HG03469 (cell line): ENCODE results near the gene H6PD.

Source experiments
- ATAC-seq: cut with Tn5 transposase; IDR thresholded peaks from one replicate; pipeline ENCODE4 v1.9.1; 2021; ENCODE audit warnings: mild to moderate bottlenecking, moderate library complexity, moderate number of reproducible peaks; ENCODE audit not compliant: unreplicated experiment

Gene H6PD

DNA sequence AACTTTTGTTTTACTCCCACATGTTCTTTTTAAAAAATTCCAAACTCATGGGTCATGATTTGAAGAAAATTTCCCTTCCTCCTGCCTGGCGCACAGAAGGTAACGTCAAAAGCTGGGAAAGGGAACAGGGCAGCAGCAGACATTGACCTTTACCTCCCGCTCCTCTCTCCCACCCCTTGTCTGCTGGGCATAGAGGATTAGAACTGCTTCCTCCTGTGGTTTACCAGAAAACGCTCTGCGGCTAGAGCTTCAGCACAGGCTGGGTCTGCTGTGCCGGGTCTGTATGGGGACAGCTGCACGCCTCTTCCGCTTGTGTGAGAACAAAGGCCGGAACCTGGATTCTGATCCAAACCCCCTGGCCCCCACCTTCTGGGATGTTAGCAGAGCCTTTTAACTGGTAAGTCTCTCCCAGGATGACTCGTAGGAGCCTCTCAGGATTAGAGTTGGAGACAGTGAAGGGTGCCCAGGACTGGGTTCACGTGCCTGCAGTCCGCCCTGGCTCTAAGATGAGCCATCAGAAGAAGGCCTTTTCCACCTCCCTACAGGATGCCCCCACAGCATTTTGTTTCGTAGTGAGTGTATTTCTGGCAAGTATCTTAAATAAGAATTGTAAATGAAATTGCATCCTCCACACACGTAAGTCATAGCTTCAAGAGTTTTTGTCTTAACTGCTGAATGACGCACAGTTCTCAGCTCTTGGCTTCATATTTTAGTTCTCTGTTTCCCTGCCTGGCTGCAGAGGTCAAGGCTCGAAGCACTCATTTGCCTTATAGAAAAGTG is 5.2 kb downstream of the H6PD start:
- no peak for ATAC-seq

DNA sequence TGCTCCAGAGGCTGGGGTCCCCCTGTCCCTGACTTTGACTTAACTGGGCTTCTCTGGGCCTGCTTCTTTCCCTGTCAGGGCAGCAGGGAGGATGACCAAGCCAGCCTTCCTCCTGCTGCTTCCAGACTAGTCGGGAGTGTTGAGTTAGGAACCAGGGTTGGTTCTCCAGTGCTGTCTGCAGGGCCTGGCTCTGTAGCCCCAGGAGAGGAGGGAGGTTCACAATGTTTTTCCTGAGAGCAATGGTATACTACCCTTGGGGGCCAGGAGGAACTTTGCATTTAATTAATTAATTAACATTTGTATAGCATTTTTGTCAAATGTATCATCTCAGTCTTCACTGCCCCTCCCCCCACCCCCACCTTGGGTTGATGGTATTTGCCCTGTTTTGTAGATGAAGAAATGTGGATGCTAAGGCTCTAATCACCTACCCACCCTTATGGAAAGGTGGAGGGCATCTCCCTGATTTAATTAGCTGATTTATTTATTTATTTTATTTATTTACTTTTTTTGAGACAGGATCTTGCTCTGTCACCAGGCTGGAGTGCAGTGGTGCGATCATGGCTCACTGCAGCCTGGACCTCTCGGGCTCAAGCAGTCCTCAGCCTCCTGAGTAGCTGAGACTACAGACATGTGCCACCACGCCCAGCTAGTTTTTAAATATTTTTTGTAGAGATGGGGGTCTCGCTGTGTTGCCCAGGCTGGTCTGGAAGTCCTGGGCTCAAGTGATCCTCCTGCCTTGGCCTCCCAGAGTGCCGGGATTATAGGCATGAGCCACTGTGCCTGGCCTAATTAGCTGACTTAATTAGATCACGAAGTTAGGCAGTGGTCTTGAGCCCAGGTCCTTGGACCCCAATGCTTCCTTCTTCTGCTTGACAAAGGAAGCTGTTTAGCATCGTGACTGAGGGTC is 6.6 kb downstream of the H6PD start:
- no peak for ATAC-seq

DNA sequence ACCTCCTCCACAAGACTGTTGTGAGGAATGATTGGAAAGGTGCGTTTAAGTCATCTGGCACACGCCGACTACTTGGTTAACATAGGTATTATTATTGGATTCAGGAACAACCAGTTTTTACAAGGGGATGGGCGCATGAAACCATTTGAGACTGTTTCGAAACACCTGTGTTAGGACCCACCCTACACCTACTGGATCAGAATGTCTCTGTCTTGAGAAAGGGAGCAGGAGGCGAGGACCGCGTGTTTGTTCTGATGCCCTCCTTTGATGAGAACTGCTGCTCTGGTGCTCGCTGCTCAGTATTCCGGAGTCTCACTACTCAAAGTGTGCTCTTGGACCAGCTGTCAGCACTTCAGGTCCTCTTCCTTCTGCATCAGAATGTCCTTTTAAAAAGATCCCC is 7.3 kb downstream of the H6PD start:
- ATAC-seq, result no peak

DNA sequence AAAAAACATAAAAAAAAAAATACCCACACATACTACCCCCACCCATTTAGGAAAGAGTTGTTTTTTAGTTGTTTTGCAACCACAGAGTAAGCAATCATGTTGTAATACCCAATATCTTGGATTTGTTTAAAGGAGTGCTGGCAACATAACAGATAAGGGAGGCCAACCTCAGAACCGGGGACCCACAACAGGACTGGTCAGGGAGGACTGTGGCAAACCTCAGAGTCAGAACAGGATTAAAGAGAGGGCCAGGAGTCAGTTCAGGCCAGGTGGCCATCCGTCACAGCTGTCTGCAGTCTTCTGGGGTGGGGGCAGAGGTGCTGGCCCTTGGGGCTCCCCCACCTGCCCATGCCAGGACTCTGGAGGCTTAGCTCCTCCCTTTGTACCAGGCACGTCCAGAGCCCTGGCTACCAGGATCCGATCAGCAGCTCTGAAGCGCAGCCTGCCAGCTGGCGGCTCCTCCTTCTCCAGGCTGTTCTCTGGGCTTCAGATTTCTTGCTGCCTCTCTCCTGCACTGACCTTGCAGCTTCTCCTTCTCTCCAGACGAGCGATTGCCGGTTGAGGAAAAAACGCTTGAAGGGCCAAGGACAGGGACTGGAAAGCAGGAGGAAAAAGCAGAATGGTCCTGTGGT is 7.9 kb downstream of the H6PD start:
- ATAC-seq, result no peak

DNA sequence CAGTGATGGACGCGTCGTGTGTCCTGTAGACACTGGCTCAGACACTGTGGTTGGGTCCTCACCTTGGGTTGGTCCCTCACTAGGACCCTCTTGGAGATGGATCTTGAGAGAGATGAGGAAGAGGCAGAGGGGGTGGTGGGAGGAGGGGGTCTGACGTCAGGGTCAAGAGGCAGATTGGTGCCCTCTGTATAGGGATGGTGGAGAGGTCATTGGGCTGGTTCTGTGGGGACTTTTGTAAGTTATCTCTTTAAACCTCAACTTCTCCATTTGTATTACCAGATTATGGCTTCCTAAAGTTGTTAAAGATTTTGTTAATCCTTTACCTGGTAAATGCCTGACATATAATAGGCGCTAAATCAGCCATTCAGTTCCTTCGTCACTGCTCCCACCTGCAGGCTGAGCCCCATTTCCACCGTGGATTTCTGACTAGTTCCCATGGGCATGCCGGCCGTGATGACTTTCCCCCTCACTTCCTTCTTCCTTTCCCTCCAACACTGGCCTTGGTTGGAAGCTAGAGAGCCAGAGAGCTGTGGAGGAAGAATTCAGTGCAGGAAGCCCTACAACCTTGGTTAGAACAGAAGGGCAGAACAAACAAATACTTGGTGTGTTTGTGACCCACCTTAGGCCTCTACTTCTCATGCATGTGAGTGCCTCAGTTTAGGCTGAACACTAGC is 8.6 kb downstream of the H6PD start:
- ATAC-seq, result no peak

DNA sequence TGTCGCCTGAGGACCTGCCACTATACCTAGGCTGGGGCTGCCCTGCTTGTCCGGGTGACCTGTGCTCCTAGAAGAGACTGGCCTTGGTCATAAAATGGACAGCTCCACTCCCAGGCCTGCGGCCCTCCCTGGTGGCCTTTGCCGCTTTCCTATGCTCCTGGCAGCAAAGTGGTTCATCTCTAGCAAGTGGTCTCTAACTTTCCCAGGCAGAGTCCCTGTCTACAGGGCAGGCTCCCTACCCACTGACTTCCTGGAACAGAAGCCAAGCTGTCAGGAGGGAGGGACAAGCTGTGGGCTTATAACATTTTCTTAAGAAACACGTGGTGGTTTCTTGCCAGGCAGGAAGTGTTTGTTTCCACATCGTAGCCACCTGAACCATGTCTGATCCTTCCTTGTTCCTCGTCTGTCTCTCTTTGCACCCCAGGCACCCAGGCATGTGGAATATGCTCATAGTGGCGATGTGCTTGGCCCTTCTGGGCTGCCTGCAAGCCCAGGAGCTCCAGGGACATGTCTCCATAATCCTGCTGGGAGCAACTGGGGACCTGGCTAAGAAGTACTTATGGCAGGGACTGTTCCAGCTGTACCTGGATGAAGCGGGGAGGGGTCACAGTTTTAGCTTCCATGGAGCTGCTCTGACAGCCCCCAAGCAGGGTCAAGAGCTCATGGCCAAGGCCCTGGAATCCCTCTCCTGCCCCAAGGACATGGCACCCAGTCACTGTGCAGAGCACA is 10.1 kb downstream of the H6PD start:
- ATAC-seq, result no peak

DNA sequence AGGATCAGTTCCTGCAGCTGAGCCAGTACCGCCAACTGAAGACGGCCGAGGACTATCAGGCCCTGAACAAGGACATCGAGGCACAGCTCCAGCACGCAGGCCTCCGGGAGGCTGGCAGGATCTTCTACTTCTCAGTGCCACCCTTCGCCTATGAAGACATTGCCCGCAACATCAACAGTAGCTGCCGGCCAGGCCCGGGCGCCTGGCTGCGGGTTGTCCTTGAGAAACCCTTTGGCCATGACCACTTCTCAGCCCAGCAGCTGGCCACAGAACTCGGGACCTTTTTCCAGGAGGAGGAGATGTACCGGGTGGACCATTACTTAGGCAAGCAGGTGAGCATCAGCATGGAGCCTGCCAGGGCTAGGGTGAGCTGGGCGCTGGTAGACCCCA is 10.7 kb downstream of the H6PD start:
- ATAC-seq, result no peak

DNA sequence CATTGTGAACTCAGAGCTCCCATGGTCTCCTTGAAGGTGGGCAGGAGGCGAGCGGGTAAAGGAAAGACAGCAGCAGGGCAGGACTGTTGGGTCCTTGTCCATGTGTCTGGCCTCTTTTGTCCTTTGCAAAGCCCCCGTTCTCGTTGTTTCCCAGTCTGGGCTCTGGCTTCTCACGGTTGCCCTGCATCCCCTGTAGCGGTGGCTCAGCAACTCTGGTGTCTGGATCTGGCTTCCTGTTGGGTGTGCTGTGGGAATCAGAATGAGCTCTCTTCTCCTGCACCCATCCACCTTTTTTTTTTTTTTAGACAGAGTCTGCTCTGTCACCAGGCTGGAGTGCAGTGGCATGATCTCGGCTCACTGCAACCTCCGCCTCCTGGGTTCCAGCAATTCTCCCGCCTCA is 11.1 kb downstream of the H6PD start:
- no peak for ATAC-seq

DNA sequence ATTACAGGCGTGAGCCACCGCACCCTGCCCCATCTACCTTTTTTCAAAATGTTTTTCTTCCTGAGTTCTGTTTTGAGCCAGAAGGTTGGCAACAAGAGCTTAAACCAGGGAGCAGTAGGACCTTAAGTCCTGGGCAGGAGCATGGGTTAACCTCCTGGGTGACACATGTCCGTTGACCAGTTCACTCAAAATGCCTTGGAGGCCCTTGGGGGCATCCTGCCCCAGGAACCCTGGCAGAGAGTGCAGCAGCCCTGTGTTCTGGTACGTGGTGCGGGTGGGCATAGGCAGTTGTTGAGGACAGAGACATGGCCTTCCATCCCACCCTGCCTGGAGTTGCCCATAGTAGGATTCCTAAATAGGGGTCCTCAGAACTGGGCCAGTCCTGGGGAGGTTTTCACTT is 11.6 kb downstream of the H6PD start:
- ATAC-seq, result no peak

DNA sequence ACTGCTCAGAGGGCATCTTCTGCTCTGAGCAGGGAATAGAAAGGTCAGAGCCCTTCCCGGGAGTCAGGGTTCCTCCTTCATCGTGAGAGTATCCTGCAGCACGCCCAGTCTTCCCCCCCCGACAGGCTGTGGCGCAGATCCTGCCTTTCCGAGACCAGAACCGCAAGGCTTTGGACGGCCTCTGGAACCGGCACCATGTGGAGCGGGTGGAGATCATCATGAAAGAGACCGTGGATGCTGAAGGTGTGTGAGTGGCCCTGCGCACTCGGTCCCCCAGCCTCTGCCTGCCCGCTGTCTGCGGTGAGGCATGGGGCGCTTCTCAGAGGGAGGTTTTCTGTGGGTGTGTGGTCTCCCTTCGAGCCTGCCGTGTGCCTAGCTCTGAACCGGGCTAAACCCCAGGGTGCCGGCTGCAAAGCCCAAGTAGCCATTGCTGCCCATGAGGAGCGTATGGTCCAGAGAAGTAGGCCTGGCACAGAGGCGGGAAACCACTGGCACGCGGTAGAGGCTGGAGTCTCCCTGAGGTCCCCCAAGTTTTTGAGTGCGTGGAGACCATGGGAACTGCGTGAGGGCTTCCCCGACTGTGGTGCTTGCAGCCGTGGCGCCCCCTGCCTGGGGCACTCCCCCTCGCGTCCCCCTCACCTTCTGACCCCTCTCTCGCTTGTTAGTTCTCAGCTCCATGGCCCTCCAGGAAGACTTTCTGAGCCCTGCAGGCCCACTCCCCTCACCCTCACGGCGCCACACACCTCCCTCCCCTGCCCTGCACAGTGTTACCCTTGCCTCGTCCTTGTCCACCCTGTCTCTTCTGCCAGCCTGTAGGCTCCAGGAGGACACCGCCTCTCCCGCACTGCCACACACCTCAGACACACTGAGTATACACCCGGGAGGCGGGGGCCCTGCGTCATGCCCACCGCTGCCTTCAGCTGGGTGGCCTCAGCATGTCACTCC is 12.5 kb downstream of the H6PD start:
- ATAC-seq, result no peak

DNA sequence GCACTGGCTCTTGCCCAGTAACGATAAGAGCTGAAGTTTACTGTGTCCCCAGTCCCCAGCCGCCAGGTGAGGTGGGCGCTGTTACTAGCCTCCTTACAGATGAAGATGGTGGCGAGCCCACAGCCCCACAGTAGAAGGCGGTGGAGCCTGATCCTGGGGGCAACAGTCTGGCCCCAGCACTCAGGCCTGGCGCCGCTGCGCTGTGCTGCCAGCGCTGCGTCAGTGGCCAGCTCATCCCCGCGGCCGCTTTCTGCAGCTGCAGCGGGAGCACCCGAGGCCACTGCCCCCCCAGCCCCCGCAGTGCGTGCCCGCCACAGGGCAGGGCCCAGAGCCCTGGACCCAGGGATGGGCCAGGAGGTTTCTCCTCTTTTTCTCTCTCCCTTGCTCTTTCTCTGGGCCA is 13.3 kb downstream of the H6PD start:
- ATAC-seq, result no peak

DNA sequence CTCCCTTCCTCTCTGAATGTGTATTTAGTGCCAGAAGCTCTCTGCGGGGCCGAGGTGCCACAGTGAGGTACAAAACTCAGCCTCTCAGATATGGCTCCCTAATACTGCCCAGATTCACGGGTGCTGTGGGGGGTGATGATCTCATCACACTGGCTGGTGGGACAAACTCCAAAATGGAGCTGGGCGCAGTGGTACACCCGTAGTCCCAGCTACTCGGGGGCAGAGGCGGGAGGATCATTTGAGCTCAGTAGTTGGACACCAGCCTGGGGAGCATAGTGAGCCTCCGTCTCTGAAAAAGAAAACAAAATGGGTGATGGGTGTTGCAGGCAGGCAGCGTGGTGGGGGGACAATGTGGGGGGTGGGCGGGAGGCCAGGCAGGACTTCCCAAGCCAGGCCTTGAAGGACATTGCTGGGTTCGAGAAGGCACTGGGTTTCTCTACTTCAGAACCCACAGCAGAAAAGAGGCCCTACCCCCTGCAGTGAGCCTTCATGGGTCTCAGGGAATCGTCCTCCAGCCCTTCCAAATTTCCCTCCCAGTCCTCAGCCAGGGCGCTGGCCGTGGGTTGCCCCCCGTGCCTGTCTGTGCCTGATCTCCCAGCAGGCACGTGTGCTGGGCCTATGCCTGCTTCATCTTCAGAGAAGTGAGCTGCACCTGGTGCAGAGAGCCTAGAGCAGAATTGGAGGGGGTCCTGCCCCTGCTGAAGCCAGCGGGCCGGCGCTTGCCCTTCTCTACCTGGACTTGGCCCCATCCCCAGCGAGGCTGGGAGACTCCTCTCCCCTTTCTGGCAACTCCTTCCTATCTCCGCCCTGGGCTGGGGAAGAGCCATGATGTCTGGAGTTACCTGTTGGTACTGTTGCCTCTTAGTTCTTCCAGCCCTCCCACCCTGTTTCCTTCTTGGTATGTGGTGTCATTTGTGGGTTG is 14.0 kb downstream of the H6PD start:
- no peak for ATAC-seq

DNA sequence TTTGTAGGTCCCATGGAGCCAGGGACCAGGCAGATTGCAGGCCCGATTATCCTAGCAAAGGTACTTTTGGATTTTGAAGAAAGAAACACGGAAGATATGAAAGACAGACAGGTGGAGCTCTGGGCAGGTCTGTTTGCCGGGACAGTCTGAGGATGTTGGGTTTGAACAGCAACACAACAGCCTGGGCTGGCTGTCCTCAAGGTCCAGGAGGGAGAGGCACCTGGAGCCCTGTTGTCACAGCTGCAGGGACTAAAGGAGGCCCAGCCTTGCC is 14.6 kb downstream of the H6PD start:
- ATAC-seq, result no peak

DNA sequence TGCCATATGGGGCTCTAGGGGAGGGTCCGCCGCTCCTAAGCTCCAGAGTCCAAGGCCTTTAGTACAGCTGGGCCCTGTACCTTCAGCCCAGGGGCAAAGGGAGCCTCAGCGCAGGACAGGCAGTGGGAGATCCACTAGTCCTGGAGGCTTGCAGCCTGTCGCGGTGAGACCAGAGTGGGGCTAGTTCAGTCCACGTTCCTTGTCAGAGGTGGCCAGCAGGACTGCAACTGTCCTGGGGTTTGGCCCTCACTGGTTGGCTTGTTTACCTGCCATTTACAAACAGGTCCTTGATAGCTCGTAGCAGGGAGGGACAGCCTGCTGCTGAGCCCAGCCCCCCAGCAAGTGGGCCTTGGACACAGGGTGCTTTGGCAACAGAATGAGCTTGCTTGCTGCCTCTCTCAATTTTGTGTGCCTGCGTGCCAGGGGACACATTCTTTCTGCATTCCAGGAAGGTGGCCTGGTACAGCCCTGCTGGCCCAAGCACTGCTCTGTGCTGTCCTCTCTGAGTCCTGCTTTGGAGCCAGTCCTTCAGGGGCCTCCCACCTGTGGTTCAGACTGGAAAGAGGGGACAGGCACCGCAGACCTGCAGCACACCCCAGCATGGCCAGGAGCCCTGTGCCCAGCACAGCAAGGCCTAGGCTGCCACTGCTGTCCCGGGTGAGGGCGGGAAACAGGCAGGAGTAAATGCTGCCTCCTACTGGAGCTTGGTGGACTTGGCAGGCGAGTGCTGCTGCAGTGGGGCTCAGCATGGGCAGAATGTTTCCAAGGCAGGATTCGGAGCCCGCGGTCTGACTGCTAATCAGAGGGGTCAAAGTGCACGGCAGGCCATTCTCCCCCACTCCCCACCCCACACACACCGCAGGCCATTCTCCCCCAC is 15.2 kb downstream of the H6PD start:
- no peak for ATAC-seq

DNA sequence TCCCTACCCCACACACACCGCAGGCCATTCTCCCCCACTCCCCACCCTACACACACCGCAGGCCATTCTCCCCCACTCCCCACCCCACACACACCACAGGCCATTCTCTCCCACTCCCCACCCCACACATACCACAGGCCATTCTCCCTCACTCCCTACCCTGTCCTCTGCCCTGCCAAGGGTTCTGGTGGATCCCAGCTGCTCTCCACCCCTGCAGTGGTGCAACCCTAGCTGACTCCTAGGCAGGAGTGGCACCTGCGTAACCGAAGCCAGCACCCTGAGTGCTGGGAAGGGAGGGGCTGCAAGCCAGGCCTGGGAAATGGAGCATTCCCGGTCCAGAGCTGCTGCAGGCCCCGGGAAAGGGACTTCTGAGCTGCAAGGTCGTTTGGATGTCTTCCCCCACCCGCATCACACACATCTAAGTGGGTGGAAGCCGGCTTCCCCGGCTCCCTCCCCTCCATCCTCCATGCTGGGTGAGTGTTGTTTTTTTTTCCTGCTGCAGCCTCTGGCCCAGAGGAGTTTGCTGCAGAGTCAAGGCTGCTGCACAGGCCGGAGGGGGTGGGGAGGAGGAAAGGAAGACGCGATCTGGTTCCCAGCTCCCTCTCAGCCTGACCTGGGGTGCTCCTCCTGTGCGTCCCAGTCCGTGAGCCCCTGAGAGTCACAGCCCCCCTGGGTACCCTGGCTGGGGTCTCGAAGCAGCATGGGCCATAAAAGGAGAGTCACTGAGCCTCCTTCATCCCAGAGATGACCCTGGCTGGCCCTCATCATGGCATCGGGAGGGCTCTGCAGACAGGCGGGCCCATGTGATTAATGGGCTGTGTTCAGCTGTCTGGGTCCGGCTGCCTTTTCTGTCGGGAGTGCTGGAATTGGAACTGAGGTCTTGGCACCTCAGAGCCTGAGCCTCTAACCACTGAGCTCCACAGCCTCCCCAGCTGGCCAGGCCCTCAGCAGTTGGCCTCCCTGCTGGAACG is 16.1 kb downstream of the H6PD start:
- ATAC-seq, result no peak

DNA sequence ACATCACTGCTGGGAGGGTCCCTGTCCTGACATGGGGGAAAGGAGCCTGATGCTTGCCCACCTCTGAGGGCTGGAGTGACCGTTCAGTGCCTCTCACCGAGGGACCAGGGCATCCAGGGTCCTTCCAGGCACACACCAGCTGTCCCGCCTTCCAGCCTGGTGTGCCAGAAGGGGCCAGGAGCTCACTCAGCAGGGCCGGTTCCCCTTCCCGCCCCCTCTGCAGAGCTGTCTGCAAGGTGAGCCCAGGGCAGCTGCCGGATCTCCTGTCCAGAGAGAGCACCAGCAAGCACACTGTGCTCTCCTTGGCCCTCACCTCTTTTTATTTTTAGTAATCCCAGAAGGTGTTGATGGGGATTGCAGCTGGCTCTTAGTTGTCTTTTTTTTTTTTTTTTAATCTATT is 16.9 kb downstream of the H6PD start:
- ATAC-seq, result no peak

DNA sequence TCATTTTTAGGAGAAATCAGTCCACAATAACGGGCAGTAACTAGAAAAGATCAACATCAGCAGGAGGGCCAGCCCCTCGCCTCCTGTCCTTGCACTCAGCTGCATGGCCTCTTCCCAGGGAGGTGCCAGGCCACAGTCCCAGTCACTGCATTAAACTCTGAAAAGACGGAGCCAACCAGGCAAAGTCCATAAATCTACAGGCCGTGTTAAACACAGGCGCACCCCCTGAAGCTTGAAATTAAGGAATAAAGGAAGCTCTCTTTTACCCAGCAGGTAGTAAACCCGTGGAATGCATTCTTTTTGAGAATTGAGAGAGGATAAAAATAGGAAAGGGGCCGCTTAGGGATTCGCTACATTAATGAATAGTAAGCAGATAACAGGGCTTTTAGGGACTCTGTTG is 18.4 kb downstream of the H6PD start:
- ATAC-seq, result no peak
